Activated T-helper 9 cell treated with anti-CD3 and anti-CD28 coated beads, Interleukin-2, amount 50 U/mL, for 16 hours (primary cell): ENCODE data around the gene LAIR1.
"Not testable (repeated sequence)": the region's sequence is repeated elsewhere in the genome, so short reads cannot be mapped to it uniquely, and the experiment has no call there.

Experiments
- DNase-seq: peaks from one replicate; pipeline ENCODE4 v3.0.0-alpha.2; 2020; ENCODE audit warnings: low read depth

Gene LAIR1

GRCh38 chr19:54341295-54341694 lies 23.4 kb downstream of the LAIR1 start:
- no peak for DNase-seq

- no peak for DNase-seq
These were observed 24.9 kb downstream of the LAIR1 start for GRCh38 chr19:54339646-54340358.

DNA sequence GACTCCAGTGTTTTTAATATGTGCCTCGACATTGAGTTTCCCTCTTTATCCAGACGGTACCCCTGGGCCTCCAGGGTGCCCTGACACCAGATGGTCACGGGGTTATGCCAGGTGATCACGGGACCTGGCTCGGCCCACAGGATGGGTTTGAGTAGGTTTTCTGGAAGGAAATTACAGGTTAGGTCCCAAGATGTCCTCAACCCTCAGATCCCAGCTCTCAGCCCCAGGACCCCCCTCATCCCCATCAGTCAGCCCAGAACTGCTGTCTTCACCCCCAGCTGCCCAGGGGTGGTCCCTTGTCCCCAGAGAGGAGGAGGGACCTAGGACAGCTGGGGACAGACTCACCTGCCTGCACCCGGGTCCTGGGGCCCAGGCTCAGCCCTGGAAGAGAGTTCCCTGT lies 26.2 kb downstream of the LAIR1 start:
- DNase-seq, result no peak

DNA sequence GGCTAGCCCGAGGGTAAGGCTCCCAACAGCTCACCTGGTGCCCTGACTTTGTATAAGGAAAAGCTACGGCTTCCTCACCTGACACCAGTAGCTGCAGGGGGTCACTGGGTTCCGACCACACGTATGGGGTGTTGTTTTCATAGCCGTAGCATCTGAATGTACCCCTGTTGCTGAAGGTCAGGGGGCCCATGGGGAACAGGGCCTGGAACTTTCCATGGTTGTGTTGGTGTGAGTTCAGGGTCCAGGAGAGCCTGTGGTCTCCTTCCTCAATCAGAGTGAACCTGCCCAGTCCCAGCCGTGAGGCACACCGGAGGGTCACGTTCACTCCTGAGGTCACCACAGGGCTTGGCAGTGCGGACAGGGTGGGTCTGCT lies 26.9 kb downstream of the LAIR1 start:
- no peak for DNase-seq

- no peak for DNase-seq
These were observed 27.6 kb downstream of the LAIR1 start for GRCh38 chr19:54336893-54337857.

- DNase-seq, result no peak
These were observed 28.5 kb downstream of the LAIR1 start for GRCh38 chr19:54335979-54336892.

DNA sequence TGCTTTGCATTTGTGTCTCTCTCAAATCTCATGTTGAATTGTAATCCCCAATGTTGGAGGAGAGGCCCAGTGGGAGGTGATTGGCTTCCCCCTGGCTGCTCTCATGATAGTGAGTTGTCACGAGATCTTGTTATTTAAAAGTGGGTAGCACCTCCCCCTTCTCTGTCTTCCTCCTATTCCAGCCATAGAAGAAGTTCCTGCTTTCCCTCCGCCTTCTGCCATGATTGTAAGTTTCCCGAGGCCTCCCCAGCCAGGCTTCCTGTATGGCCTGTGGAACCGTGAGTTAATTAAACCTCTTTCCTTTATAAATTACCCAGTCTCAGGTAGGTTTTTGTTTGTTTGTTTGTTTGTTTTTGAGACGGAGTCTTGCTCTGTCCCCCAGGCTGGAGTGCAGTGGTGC lies 29.6 kb downstream of the LAIR1 start:
- no peak for DNase-seq

DNA sequence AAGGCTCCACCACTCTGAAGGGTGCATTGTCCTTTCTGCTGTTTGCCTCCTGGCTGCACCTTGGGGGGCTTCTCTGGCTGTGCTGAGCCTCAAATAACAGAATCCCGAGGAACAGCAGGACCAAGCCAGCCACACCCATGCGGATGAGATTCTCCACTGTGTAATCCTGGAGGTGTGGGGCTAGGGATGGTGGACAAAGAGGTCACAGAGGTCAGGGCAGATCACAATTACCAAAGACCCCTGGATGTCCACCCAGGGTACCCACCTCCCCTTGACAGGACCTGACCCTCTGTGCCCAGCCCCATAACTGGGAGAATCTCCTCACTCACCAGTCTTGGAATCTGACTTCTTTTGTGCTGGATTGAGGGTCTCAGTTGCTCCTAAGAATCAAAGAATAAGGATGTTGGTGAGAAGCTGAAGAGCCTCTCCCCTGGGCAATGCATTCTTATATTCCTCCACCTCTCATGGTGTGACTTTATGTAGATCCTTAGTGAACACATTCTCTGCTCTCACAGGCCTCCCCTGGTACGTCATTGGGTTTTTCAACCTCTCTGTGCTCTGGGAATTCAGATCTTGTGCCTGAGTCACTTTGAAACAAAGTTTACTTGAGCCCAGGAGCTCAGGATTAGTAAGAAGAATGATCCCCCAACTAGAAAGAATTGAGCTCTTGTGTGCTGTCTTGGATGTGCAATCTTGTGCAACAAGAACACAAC lies 31.0 kb downstream of the LAIR1 start:
- DNase-seq, result no peak

DNA sequence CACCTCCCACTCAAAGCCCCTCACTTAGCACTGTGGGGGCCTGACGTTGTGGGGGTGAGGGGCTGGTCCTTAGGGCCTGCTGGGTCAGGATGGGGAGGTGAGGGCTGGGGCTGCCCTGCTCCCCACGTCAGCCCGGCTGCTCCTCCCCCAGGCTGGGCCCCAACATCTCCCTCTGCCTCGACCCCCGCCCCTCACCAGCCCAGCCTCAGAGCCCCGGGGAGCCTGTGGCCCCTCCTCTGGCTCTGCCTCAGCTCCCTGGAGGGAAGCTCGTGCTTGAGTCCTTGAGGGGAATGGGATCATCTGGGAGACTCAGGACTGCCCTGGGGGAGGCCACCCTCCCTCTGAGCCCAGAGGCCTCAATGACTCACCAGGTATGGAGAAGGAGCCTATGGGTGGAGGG lies 32.6 kb downstream of the LAIR1 start:
- no peak for DNase-seq

DNA sequence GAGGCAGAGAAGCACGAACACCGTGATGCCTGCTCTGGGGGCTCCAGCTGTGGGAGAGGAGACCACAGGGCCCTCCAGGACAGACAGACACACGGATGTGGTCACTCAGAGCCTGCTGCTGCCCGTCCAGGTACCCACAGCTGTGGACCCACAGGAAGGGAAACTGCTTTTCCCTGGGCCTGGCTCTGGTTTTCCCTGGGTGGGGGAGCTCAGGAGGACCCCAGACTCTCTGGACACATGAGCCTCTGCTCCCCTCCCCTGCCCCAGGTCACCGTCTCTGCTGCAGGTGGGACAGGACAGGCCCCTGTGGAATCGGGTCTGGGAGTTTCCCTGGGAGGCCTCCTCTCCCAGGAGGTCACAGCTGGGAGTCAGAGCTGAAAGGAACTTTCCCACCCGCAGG lies 33.1 kb downstream of the LAIR1 start:
- DNase-seq, result no peak

DNA sequence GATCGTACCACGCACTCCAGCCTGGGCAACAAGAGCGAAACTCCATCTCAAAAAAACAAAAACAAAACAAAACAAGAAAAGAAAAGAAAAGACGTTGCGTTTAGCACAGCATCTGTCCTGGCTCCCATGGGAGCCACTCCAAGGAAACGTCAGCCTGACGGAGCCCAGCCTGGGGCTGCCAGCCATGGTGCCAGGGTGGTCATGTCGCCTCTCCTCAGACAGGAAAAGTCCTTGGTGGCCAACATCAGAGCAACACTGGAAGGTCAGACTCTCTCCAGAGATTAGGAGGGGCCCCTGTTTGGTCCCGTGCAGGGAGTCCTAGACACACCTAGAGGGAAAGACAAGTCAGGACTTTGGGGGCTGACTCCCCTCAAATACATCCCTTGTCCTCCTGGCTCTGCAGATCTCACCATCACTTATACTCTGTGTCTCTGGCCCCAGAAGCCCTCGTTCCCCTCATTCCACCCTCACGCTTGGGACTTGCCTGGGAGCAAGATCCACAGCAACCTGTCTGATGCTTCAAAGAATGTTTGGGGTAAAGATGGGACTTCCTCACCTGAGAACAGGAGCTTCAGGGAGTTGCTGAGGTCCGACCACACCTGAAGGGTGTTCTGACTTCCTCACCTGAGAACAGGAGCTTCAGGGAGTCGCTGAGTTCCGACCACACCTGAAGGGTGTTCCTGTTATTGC lies 35.1 kb downstream of the LAIR1 start:
- no peak for DNase-seq

DNA sequence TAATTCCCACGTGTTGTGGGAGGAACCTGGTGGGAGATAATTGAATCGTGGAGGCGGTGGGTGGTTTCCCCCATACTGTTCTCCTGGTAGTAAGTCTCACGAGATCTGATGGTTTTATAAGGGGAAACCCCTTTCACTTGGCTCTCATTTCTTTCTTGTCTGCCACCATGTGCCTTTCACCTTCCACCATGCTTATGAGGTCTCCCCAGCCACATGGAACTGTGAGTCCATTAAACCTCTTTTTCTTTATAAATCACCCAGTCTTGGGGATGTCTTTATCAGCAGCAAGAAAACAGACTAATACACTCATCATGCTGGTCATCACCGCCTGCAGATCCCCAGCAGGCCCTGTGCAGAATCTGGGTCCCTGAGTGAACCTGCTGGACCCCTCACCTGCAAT lies 36.0 kb downstream of the LAIR1 start:
- DNase-seq, result not testable (repeated sequence)

- no peak for DNase-seq
These were observed 39.1 kb downstream of the LAIR1 start for GRCh38 chr19:54325631-54326030.

DNA sequence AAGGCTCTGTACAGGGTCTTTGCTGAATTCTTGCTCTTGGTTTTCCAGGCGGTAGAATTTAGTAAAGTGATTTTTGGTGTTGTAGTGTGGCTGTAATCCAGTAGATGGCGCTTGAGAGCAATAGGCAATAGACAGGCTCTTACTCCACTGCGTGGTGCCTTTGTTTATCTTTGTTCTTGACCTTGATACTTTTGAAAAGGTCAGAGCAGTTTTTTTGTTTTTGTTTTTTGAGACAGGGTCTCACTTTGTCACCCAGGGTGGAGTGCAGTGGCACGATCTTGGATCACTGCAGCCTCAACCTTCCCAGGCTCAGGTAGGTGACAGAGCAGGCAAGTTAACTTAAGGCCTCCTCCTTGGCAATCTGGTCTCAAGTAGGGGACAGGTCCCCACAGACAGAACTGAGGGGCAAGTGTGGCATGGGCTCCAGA lies 39.5 kb downstream of the LAIR1 start:
- DNase-seq, result peak; percentile 8

- DNase-seq, result no peak
These were observed 40.7 kb downstream of the LAIR1 start for GRCh38 chr19:54324071-54324470.

GRCh38 chr19:54322934-54323333 lies 41.8 kb downstream of the LAIR1 start:
- DNase-seq, result not testable (repeated sequence)

GRCh38 chr19:54322295-54322694 lies 42.4 kb downstream of the LAIR1 start:
- DNase-seq, result not testable (repeated sequence)

GRCh38 chr19:54319892-54320670 lies 44.6 kb downstream of the LAIR1 start:
- DNase-seq, result no peak

- DNase-seq, result no peak
These were observed 45.7 kb downstream of the LAIR1 start for GRCh38 chr19:54319049-54319448.

DNA sequence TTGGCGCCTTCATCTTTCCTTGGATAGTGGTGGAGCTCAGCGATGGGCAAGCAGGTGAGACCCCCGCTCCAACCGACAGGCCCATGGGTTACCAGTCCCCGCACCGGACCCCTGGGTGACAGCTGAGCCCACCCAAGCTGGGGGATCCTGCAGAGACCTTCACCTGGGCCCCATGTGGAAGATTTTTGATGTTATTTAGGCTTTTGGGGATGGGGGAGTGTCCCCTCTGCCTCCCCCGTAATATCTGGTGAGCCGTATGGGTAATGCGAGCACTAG lies 46.8 kb downstream of the LAIR1 start:
- no peak for DNase-seq
